Measurements from ENCODE around the gene FANCC. TPM values are rescaled to one million over a fixed set of nuclear protein-coding genes. Genes with fewer than 3 reads are reported as not detected.
A peak's percentile ranks its signal among the peaks of the same experiment; 100 is the strongest.
"Not testable (repeated sequence)": the region's sequence is repeated elsewhere in the genome, so short reads cannot be mapped to it uniquely, and the experiment has no call there.

FANCC gene
- total RNA-seq, 6 experiments from 2014 or later = 4.7 to 7.1 (median 5.7) TPM

DNA sequence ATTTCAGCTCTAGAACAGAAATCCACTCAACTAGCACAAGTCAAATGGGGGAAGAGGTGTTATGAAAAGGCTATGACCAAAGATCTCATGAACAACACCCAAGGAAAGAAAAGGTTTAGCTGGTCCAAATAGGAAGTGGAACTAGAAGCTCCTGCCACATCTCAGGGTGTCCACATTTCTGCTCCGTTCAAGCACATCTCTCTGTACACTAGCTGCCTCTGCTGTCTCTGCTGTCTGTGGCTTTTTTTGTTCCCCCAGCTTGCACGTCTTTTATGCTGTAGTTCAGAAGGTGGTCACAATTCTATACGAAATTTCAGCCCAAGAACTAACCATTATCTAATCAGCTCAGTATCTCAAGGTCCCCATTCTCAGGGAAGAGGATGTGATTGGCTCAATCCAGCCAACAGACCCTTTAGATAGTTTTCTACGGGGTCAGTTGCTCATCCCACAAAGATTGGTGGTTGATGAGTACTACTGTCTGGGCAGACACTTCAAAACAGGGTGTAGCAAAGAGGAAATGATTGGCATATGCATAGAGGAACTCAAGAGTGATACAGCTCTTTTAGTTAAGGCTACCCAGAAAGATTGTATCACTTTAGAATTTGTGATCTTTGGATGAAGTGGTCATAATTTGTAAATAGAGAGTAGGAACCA is 44.0 kb downstream of the FANCC start:
- H3K9me3 Mint-ChIP-seq = no peaks in the 10 kb centered on the region
- H3K27ac Mint-ChIP-seq = no peak overlapping the region
- no peak for DNase-seq
- H3K27me3 Mint-ChIP-seq (ENCODE audit: insufficient read depth) = no peaks in the 10 kb centered on the region; the same call in none of the 2 replicates
- H3K36me3 Mint-ChIP-seq (ENCODE audit: low read depth) = no peaks in the 10 kb centered on the region
- no peak overlapping the region for H3K4me3 Mint-ChIP-seq
- TF ChIP-seq, protein P1, sequence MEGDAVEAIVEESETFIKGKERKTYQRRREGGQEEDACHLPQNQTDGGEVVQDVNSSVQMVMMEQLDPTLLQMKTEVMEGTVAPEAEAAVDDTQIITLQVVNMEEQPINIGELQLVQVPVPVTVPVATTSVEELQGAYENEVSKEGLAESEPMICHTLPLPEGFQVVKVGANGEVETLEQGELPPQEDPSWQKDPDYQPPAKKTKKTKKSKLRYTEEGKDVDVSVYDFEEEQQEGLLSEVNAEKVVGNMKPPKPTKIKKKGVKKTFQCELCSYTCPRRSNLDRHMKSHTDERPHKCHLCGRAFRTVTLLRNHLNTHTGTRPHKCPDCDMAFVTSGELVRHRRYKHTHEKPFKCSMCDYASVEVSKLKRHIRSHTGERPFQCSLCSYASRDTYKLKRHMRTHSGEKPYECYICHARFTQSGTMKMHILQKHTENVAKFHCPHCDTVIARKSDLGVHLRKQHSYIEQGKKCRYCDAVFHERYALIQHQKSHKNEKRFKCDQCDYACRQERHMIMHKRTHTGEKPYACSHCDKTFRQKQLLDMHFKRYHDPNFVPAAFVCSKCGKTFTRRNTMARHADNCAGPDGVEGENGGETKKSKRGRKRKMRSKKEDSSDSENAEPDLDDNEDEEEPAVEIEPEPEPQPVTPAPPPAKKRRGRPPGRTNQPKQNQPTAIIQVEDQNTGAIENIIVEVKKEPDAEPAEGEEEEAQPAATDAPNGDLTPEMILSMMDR (IDR thresholded peaks at IDR 0.05) = no peak
- peaks cover 6% of the 10 kb centered on the region; the same call in 1 of the 2 replicates for H3K4me1 Mint-ChIP-seq (ENCODE audit: low read depth)

DNA sequence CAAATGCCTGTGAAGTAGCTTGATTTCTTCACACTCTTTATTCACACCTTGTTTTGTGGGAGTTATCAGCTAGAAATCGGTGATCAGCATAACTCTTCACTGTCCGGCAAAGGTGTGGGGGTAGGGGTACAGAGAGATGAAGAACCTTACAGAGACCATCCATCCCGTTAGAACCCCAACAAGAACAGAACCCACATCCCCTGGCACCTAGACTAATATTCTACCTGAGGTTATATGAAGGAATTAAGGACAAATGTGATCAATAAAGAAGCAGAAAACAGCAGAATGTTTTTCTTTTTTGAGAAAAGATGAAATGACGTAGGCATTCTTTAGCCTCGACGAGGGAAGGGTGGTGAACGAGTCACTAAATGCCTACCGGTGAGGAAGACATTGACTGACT is 44.7 kb downstream of the FANCC start:
- DNase-seq = no peak
- TF ChIP-seq, protein P1 (IDR thresholded peaks at IDR 0.05) = no peak
- Mint-ChIP-seq H3K27ac (no peak overlapping the region), H3K4me1 (ENCODE audit: low read depth) (peaks cover 6% of the 10 kb centered on the region; the same call in 1 of the 2 replicates), H3K9me3 (no peaks in the 10 kb centered on the region), H3K36me3 (ENCODE audit: low read depth) (no peaks in the 10 kb centered on the region), H3K27me3 (ENCODE audit: insufficient read depth) (no peaks in the 10 kb centered on the region; the same call in none of the 2 replicates), H3K4me3 (no peak overlapping the region)

DNA sequence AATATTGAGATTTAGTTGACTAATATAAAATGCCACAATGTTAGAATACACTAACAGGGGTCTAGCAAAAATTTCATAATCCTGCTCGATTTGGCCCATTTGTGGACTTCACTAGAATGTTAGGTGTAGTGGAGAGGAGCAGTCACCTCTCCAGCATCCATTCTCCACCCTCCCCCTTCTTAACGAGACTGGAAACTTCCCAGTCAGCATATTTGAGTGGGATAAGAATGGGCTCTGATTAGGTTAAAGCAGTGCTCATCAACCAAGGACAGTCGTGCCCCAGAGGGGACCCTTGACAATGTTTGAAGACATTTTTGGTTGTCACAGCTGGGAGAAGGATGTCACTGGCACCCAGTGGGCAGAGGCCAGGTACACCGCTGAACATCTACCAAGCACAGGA is 46.7 kb downstream of the FANCC start:
- Mint-ChIP-seq H3K27me3 (ENCODE audit: insufficient read depth) (no peaks in the 10 kb centered on the region; the same call in none of the 2 replicates), H3K27ac (no peak overlapping the region), H3K4me3 (no peak overlapping the region), H3K9me3 (no peaks in the 10 kb centered on the region), H3K4me1 (ENCODE audit: low read depth) (peaks cover 6% of the 10 kb centered on the region; the same call in 1 of the 2 replicates), H3K36me3 (ENCODE audit: low read depth) (no peaks in the 10 kb centered on the region)
- DNase-seq = no peak
- TF ChIP-seq, protein P1 (IDR thresholded peaks at IDR 0.05) = no peak

DNA sequence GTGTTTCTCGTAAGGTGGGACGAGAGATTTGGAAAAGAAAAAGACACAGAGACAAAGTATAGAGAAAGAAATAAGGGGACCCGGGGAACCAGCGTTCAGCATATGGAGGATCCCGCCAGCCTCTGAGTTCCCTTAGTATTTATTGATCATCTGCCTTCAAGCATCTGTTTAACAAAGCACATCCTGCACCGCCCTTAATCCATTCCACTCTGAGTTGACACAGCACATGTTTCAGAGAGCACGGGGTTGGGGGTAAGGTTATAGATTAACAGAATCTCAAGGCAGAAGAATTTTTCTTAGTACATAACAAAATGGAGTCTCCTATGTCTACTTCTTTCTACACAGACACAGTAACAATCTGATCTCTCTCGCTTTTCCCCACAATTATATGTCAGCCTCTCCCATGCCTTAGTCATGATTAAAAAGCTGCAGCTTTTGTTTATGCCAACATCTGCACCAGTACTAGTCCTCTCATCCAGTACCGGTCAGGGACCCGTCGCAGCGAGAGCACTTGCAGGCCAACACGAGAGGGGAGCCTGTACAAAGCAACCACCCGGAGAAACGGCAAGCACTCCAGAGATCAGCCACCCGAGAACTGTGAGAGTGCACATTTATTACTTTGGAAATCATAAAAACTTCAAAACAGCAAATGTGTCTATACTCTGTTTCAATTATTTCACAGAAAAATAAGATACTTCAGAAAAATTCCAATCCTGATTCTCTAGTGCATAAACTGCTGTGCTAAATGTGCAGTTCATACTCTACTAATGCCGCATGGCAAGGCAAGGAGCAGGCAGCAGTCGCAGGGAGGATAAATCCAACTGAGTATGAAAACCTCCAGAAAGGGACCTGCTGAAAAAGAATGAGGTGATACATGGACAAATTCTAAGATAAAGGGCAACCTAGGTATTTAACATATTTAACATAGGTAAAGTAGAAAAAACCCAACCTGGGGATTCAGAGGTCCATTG is 47.4 kb downstream of the FANCC start:
- H3K9me3 Mint-ChIP-seq; H3K4me1 Mint-ChIP-seq (ENCODE audit: low read depth): not testable (repeated sequence)

DNA sequence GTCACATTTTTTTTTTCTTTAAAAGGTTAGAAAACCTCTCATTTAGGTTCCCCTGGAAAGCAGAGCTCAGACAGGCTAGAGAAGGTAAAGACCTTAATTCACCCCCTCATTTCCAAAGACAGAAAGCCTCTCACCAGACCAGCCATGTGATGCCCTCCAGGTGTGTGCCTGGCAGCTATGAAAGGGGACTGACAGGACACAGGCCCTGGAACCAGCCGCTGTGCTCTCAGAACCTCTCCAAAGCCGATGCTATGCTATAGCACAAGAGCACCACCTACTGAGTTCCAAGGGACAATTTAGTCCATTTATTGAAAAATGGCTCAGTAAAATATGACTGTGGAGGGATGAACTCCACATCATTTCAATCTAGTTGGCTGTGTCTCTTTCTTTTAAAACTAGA is 48.8 kb downstream of the FANCC start:
- peaks cover 15% of the 10 kb centered on the region for H3K4me1 Mint-ChIP-seq (ENCODE audit: low read depth)
- no peak overlapping the region for H3K4me3 Mint-ChIP-seq

More for the DNA sequence above, 47.4 kb downstream of the FANCC start:
- peak overlapping the region; percentile 14; the same call in 1 of the 2 replicates for H3K4me3 Mint-ChIP-seq
- not testable (repeated sequence) for H3K27me3 Mint-ChIP-seq (ENCODE audit: insufficient read depth); H3K27ac Mint-ChIP-seq; DNase-seq; H3K36me3 Mint-ChIP-seq (ENCODE audit: low read depth)

More for the DNA sequence above, 48.8 kb downstream of the FANCC start:
- H3K27ac Mint-ChIP-seq = no peak overlapping the region
- TF ChIP-seq, protein P1 (IDR thresholded peaks at IDR 0.05) = peak; percentile 49; the same call in 1 of the 2 replicates
- no peaks in the 10 kb centered on the region; the same call in 1 of the 2 replicates for H3K27me3 Mint-ChIP-seq (ENCODE audit: insufficient read depth)
- peak; percentile 8 for DNase-seq
- H3K9me3 Mint-ChIP-seq = no peaks in the 10 kb centered on the region
- no peaks in the 10 kb centered on the region for H3K36me3 Mint-ChIP-seq (ENCODE audit: low read depth)

All from HFFc6 (cell line).